A673 (cell line): ENCODE data around the gene XPO6.

Experiments used
- CTCF ChIP-seq: fragments of 300-800, 200-600 bp; sonication (generic); conservative IDR thresholded peaks from 2 replicates; pipeline ENCODE4 v1.5.1; 2017; ENCODE audit warnings: low read depth, mild to moderate bottlenecking, antibody characterized with exemption, low read length, moderate library complexity, mixed read lengths
- EZH2 ChIP-seq: fragments of 200-600 bp; sonication (generic); IDR thresholded peaks from 2 replicates; pipeline ENCODE4 v1.6.1; 2017; ENCODE audit warnings: borderline replicate concordance, low read depth, mild to moderate bottlenecking, mixed read lengths, antibody characterized with exemption, low read length; ENCODE audit not compliant: poor library complexity, severe bottlenecking

DNA sequence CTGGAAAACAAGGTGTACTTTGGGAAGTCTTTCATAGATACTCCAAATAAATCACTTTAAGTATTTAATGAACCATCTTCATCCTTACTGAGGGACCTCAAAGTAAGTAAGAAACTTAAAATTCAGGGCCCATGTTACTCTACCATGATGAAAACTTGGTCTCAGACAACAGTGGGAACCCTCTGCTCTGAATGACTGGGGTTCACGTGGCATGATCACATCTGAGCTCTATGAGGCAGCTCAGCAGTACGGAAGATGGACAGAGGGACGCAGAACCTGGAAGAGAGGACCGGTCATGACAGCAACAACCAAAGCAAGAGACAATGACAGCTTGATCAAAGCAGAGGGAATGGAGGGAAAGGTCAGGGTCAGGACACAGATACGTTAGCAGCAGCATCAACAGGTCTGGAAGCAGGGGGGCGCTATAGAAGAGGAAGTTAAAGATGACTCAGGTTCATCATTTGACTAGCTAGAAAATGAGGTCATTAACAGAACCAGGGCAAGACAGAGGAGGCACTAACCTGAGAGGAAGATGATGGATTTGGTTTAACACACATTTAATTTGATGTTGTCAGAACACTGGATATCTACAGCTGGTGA, 9.5 kb downstream of the XPO6 start:
- TF ChIP-seq CTCF (0 out of 2 replicates have a peak, but pooled peaks have one; percentile 16), EZH2 (no peak)
